HepG2 (cell line): ENCODE results near the gene NDUFAF3. TPM values are rescaled to one million over a fixed set of nuclear protein-coding genes. Genes with fewer than 3 reads are reported as not detected.

Experiments used
- ATAC-seq: fragments of 200-7000 bp; cut with Tn5 transposase; 3 replicates; pipeline ENCODE4 v1.9.1; 2020; ENCODE audit warnings: mild to moderate bottlenecking, moderate library complexity
- BruUV-seq: library from RNA; stranded (reverse); fragments of 400-500 nt; replicated peaks from 2 replicates; lab custom pipeline; 2021; lab: Mats Ljungman, UMichigan
- CTCF ChIA-PET: fragments of 300-600 bp; formaldehyde crosslinking; extraction: SDS; loops from one replicate; lab custom pipeline; 2021; ENCODE audit warnings: low total read pairs, inconsistent platforms, low intra/inter-chr PET ratio; lab: Yijun Ruan, JAX
- POLR2A ChIA-PET: fragments of 350-600 bp; sonication (Branson Sonifier 250); formaldehyde crosslinking; loops from one replicate; lab custom pipeline; 2020; ENCODE audit warnings: antibody characterized with exemption, inconsistent platforms; lab: Yijun Ruan, JAX
- DNase-seq: peaks from one replicate; pipeline ENCODE4 v3.0.0-alpha.2; 2015; ENCODE audit warnings: low spot score
- FAIRE-seq: peaks from 3 replicates; lab custom pipeline; 2011; peaks lifted over from hg19 to GRCh38; lab: Jason Lieb, UNC
- H2AFZ ChIP-seq: one replicate; pipeline ENCODE4 v1.6.1; 2011; ENCODE audit warnings: low read length, inconsistent platforms
- H3K27ac ChIP-seq: fragments of 300-600 bp; 3 replicates; pipeline ENCODE4 v1.8.0; 2011; ENCODE audit warnings: mixed run types, mild to moderate bottlenecking, mixed read lengths, low read length, inconsistent platforms; ENCODE audit not compliant: insufficient read depth; ENCODE audit errors: extremely low read length
- H3K27me3 ChIP-seq, 2 experiments: fragments of 200-600 bp in 1 of 2; 2 replicates in 1 of 2; 3 replicates in 1 of 2; pipeline versions ENCODE4 v1.6.0 to v1.8.0; 2011; ENCODE audit warnings: low read length in 2 of 2, mild to moderate bottlenecking in 2 of 2, moderate library complexity in 2 of 2, inconsistent platforms in 1 of 2; ENCODE audit not compliant: insufficient read depth in 2 of 2, control insufficient read depth in 1 of 2
- H3K36me3 ChIP-seq, 2 experiments: fragments of 200-600 bp in 1 of 2; replicated peaks in 1 of 2; 2 replicates in 1 of 2; 3 replicates in 1 of 2; pipeline versions ENCODE4 v1.5.1 to v1.8.0; 2011; ENCODE audit warnings: low read length in 2 of 2, inconsistent platforms in 1 of 2; ENCODE audit not compliant: insufficient read depth in 2 of 2, control insufficient read depth in 1 of 2
- H3K4me1 ChIP-seq: 2 replicates; pipeline ENCODE4 v1.5.1; 2012; ENCODE audit warnings: low read length, inconsistent platforms; ENCODE audit not compliant: insufficient read depth
- H3K4me2 ChIP-seq: 2 replicates; pipeline ENCODE4 v1.6.0; 2011; ENCODE audit warnings: low read depth, low read length, inconsistent platforms
- H3K4me3 ChIP-seq, 3 experiments: fragments of 200-600 bp in 1 of 3; sonication (generic), shearing (Covaris generic) in 1 of 3; replicated peaks in 1 of 3; 2 replicates each; pipeline ENCODE4 v1.5.1; 2011 to 2016; ENCODE audit warnings: low read length in 3 of 3, inconsistent platforms in 2 of 3, low read depth in 2 of 3, mild to moderate bottlenecking in 2 of 3, control low read depth in 1 of 3, mixed read lengths in 1 of 3; ENCODE audit not compliant: insufficient read depth in 1 of 3
- H3K79me2 ChIP-seq: one replicate; pipeline ENCODE4 v1.6.1; 2011; ENCODE audit warnings: low read length, inconsistent platforms; ENCODE audit not compliant: insufficient read depth
- H3K9ac ChIP-seq: 2 replicates; pipeline ENCODE4 v1.6.0; 2011; ENCODE audit warnings: mild to moderate bottlenecking, low read depth, low read length, inconsistent platforms; ENCODE audit not compliant: insufficient read depth
- H3K9me3 ChIP-seq: 2 replicates; pipeline ENCODE4 v1.5.1; 2012; ENCODE audit warnings: mild to moderate bottlenecking, low read length
- H4K20me1 ChIP-seq: 2 replicates; pipeline ENCODE4 v1.6.0; 2011; ENCODE audit warnings: inconsistent platforms, mild to moderate bottlenecking, low read length, moderate library complexity; ENCODE audit not compliant: insufficient read depth
- CEBPG ChIP-seq: IDR thresholded peaks from 2 replicates; pipeline ENCODE4 v1.6.1; 2016
- EHMT2 ChIP-seq: fragments of 200-600 bp; sonication (generic); IDR thresholded peaks from 2 replicates; pipeline ENCODE4 v1.7.0; 2017; ENCODE audit warnings: antibody characterized with exemption, low read depth, low read length, borderline replicate concordance
- FOXA3 ChIP-seq: IDR thresholded peaks from 2 replicates; pipeline ENCODE4 v1.6.1; 2016; ENCODE audit warnings: missing genetic modification reagents, missing compliant biosample characterization
- FOXO4 ChIP-seq: sonication (generic); formaldehyde crosslinking; conservative IDR thresholded peaks from 2 replicates; pipeline ENCODE4 v1.8.1; 2023; ENCODE audit warnings: missing genetic modification reagents
- HMGXB4 ChIP-seq, 2 experiments: sonication (generic) in 1 of 2; formaldehyde crosslinking in 1 of 2; IDR thresholded peaks; 2 replicates each; pipeline versions ENCODE4 v1.4.0 to v1.6.1; 2018 to 2020; ENCODE audit warnings: missing genetic modification reagents in 2 of 2, borderline replicate concordance in 1 of 2, low read depth in 1 of 2, mild to moderate bottlenecking in 1 of 2, missing biosample characterization in 1 of 2
- HOXA9 ChIP-seq: sonication (generic); formaldehyde crosslinking; IDR thresholded peaks from 2 replicates; pipeline ENCODE4 v1.8.1; 2022; ENCODE audit warnings: missing genetic modification reagents, mild to moderate bottlenecking, moderate library complexity, borderline replicate concordance
- JUN ChIP-seq: sonication (generic); formaldehyde crosslinking; IDR thresholded peaks from 2 replicates; pipeline ENCODE4 v1.4.0; 2020; ENCODE audit warnings: mild to moderate bottlenecking, missing genetic modification reagents
- MNT ChIP-seq: fragments of 450-650 bp; IDR thresholded peaks from 2 replicates; pipeline ENCODE4 v1.6.1; 2016
- SP140L ChIP-seq: sonication (generic); formaldehyde crosslinking; IDR thresholded peaks from 2 replicates; pipeline ENCODE4 v1.4.0; 2020; ENCODE audit warnings: missing genetic modification reagents, borderline replicate concordance
- TAF15 ChIP-seq: fragments of 200-400 bp; formaldehyde crosslinking; IDR thresholded peaks from one replicate; pipeline ENCODE4 v1.6.1; 2018; ENCODE audit warnings: mild to moderate bottlenecking, low read depth, low read length; ENCODE audit not compliant: poor library complexity, severe bottlenecking
- ZKSCAN8 ChIP-seq: IDR thresholded peaks from 2 replicates; pipeline ENCODE4 v1.6.1; 2016; ENCODE audit warnings: borderline replicate concordance, missing genetic modification reagents, missing compliant biosample characterization
- ZNF256 ChIP-seq: sonication (generic); formaldehyde crosslinking; conservative IDR thresholded peaks from 2 replicates; pipeline ENCODE4 v1.4.0; 2020; ENCODE audit warnings: missing genetic modification reagents
- ZNF362 ChIP-seq: sonication (generic); formaldehyde crosslinking; IDR thresholded peaks from 2 replicates; pipeline ENCODE4 v1.4.0; 2020; ENCODE audit warnings: missing genetic modification reagents, mild to moderate bottlenecking, borderline replicate concordance
- ZNF878 ChIP-seq: sonication (generic); formaldehyde crosslinking; IDR thresholded peaks from 2 replicates; pipeline ENCODE4 v1.8.1; 2023; ENCODE audit warnings: mild to moderate bottlenecking, missing genetic modification reagents, moderate library complexity
- WGBS: methylation state at CpG from one replicate; pipeline ENCODE4 v1.1.6; 2017; ENCODE audit warnings: low lambda C conversion rate; 5-methylcytosine and 5-hydroxymethylcytosine counted together
- in situ Hi-C: cut with HindIII; loops from 2 replicates; pipeline ENCODE4 v1.10.0; 2017; ENCODE audit warnings: low pct_unique_long_range_greater_than_20kb; ENCODE audit not compliant: extremely low pct_ligation_motif_present
- intact Hi-C: fragments of 100-400 bp; cut with micrococcal nuclease; formaldehyde crosslinking; loops from one replicate; pipeline ENCODE4 v1.10.0; 2022; ENCODE audit not compliant: unreplicated experiment
- polyA plus RNA-seq, 8 experiments: library from polyadenylated mRNA; depleted of rRNA in 3 of 8; stranded (reverse) in 7 of 8; unstranded in 1 of 8; fragments of >200 nt; fragmentation: Illumina TruSeq in 4 of 8; extraction: Trizol in 4 of 8; gene quantifications; 2 replicates each; pipeline versions ENCODE4 v1.2.1 to v1.2.3, GENCODE V29; 2011 to 2016; ENCODE audit warnings: low read depth in 4 of 8, missing spikeins in 1 of 8, mixed read lengths in 1 of 8; ENCODE audit not compliant: insufficient read depth in 1 of 8
- total RNA-seq, 5 experiments: library from RNA; depleted of rRNA; stranded (reverse); fragments of >200 nt; fragmentation: Illumina TruSeq; extraction: Trizol; gene quantifications; 2 replicates each; pipeline ENCODE4 v1.2.3, GENCODE V29; 2016; ENCODE audit warnings: low read depth in 1 of 5
- TF ChIP-seq, protein P1 (sequence below): sonication (generic); formaldehyde crosslinking; IDR thresholded peaks from 2 replicates; pipeline ENCODE4 v1.4.0; 2020; ENCODE audit warnings: missing genetic modification reagents

The NDUFAF3 gene
- total and polyA plus RNA-seq, 2 of the 13 experiments (the other 11 are each of a cell fraction or from before 2014, with no cell fraction given) = 39.0 to 50.0 TPM

DNA sequence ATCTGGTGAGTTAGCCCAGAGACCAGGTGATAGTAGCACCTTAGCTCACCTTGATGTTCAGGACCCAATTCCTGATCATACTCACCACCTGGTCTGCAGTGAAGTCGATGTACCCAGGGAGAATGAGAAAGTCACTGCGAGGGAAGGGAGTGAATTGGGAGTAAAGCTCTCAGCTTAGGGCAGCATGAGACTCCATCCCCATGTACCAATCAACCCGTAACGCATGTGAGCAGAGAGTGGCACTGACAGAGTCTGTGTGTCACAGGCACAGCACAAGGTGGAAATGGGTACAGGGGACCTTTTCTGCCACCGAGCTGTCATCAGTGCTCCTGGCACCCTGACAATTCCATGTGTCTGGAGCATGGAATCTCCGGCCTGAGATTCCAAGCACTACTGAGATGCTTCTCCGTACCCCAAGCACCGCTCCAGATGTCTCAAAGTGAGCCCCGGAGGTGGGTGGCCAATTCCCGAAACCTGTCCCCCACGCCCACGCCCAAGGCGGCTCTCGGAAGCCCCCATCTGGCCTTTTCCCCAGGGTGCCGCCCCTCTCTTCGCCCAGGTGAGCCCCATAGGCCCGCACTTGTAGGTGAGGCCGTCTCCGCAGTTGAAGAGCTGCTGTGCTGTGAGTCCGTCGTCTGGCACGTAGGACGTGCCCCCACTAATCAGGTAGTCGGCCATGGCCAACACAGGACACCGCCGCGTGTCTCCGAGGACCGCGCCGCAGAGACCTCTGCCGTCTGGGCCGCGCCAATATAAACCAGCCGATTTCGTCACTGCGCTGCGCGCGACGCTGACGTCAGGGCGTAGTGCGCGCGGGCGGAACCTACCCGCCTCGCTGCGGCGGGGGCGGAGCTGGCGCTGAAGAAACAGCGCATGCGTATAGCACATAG lies 7.0 kb downstream of the NDUFAF3 start, which contains the start of gene IMPDH2:
Gene IMPDH2 (minus strand): TSS at position 726 of the 890 bp plus-strand sequence. CDS start 48 bp downstream, at position 678.
- H3K4me1 ChIP-seq = peaks cover 43% of the 10 kb centered on the region
- BruUV-seq = TSS peak; percentile 64
- peak; percentile 85 for FAIRE-seq
- TF ChIP-seq FOXA3 (peak; percentile 80), EHMT2 (no peak), CEBPG (peak; percentile 97), SP140L (CRISPR knock-in tag) (no peak), JUN (CRISPR knock-in tag) (peak; percentile 64; the same call in 1 of the 2 replicates), MNT (no peak), HOXA9 (CRISPR knock-in tag) (no peak), FOXO4 (0 out of 2 replicates have a peak, but pooled peaks have one; percentile 47), ZNF256 (CRISPR knock-in tag) (peak; percentile 95; the same call in 1 of the 2 replicates), HMGXB4 (CRISPR knock-in tag; IDR thresholded peaks at IDR 0.05; ENCODE audit: borderline replicate concordance in 1 of 2, low read depth in 1 of 2) (peak; percentile 82 to 86), TAF15 (peak; percentile 87), ZKSCAN8 (CRISPR knock-in tag) (0 out of 2 replicates have a peak, but pooled peaks have one; percentile 88), ZNF878 (CRISPR knock-in tag) (no peak; the same call in 1 of the 2 replicates), ZNF362 (CRISPR knock-in tag) (no peak)
- TF ChIP-seq, protein P1, sequence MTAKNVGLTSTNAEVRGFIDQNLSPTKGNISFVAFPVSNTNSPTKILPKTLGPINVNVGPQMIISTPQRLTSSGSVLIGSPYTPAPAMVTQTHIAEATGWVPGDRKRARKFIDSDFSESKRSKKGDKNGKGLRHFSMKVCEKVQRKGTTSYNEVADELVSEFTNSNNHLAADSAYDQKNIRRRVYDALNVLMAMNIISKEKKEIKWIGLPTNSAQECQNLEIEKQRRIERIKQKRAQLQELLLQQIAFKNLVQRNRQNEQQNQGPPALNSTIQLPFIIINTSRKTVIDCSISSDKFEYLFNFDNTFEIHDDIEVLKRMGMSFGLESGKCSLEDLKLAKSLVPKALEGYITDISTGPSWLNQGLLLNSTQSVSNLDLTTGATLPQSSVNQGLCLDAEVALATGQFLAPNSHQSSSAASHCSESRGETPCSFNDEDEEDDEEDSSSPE (CRISPR knock-in tag) = peak; percentile 96

More for the DNA sequence above, 7.0 kb downstream of the NDUFAF3 start, which contains the start of gene IMPDH2:
- in situ Hi-C loops = no loop called here
- H3K27me3 ChIP-seq = no peaks in the 10 kb centered on the region
- H3K79me2 ChIP-seq = peaks cover 13% of the 10 kb centered on the region
- H3K4me2 ChIP-seq = peak within 1 kb of the TSS; percentile 90
- peak within 1 kb of the TSS; percentile 83 for H3K9ac ChIP-seq
- H3K9me3 ChIP-seq = no peaks in the 10 kb centered on the region
- DNase-seq (peak; percentile 82), ATAC-seq (peak; percentile 86)
- intact Hi-C loops = no loop called here
- H4K20me1 ChIP-seq = no peaks in the 10 kb centered on the region
- H3K36me3 ChIP-seq = peaks cover 28 to 63% of the 10 kb centered on the region in 2 experiments
- H2AFZ ChIP-seq = no peak within 1 kb of the TSS
- H3K27ac ChIP-seq = peak within 1 kb of the TSS; percentile 63
- CTCF ChIA-PET = no interaction called here
- WGBS = 7% methylated on average over 9 of the region's 55 CpGs
- POLR2A ChIA-PET = interaction anchor here (0.6 to 2.3 kb wide), 31 partner anchors 8 to 465 kb away, joined by 3 to 40 read pairs (median 5); partner anchors contain the start of genes ARIH2, DALRD3, IP6K2 and KLHDC8B
- peak within 1 kb of the TSS; percentile 56 to 78 (median 73) for H3K4me3 ChIP-seq
